ENCODE measurements around the gene DAB1.
"Not testable (repeated sequence)": the region's sequence is repeated elsewhere in the genome, so short reads cannot be mapped to it uniquely, and the experiment has no call there.

Gene DAB1

DNA sequence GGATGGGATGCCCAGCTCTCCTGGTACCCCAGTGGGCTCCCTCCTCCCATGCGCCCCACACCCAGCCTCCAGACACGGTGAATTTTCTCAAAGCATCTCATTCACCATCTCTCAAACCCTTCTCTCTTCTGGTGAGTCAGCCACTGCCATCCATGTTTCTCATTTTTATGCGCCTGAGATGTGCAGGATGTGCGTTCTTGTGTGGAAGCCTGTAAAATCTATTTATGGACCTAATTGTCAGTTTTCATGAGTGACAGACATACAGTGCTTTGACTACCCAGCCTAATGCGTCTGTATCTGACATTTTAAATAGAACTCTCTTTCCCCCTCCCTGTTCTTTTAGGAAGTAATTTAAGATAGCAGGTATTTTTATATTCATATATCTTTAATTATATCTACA is 158.8 kb downstream of the DAB1 start:
- DNase-seq: no peak

DNA sequence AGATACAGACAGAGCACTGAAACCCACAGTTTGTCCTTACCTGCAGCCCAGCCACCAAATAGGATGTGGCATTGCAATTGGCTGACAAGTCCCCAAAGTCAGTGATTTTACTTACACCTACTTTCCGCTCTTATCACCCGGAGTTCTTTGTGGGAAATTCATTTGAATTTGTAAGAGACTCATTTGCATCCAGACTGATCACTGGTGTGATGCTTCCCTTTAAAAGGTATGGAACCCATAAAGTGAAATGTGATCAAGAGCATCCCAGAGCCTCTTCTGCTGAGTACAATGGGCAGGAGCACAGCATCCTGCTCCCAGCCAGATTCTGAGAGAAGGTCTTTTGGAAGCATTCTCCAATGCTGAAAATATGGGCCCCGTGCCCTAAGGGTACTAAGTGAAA is 161.4 kb downstream of the DAB1 start:
- DNase-seq: no peak

DNA sequence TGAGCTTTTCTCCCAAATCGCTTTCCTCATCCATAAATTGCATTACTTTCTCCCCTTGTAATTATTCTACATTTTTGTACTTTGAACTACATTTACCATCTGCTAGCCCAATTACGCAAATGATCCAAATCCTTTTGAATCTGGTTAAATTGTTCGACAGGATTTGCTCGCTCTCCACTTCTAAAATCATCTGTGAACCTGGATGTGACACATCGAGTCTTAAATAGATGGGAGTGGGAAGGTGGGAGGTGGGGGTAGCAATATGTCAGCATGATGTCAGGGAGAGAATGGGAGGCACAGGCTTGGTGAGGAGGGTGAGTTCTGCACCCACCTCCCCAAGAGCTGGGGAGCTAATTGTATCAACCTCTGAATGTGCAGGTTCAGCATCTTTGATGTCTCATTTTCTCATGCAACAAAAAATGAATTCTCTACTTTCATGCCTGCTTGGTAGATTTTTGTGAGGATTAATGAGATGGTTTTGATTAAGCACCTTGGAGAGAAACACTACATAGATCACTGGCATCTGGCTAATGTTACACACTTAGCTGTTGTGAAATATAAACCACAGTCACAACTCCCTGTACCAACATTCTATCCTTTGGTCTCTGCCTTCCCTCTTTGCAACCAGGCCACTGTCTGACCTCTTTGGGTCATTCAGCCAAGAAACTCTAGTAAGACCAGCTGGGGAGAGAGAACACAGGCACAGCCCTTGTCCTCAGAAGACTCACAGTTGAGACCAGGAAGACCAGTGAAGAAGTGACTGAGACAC is 165.1 kb downstream of the DAB1 start:
- DNase-seq: no peak

DNA sequence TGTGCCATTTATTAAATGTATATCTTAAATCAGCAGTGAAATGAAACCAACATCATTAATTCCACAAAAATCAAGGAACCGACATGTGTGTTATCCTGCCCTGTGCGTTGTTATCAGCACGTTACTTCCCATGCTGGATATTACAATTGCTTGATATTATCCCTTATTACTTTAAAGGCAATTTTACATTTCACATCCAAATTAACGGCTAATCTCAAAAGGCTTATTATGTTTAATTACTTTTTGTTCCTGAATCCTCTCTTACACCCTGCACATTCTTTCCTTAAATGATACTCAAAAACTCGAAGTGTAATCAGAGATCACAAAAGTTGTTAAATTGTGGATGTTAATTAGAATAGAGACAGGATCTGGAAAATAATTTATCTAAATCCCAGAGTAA is 167.9 kb downstream of the DAB1 start:
- no peak for DNase-seq

DNA sequence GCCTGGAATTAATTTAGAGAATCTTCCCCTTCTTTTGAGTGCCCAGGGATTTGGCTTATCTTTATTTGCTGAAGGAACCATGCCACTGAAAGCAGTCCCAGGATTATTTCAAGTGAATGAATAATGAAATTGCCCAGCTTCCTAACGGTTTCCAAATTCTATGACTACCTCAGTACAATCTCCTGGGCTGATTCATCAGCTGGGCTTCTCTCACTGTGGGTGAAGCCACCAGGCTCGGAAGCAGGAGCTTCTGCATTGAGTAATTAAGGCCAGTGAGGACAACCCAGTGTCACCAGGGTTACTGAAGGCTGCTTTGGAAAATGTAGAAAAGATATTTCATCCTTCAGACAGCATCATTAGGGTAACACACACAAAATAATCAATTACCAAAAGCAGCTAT is 169.8 kb downstream of the DAB1 start:
- DNase-seq: no peak

DNA sequence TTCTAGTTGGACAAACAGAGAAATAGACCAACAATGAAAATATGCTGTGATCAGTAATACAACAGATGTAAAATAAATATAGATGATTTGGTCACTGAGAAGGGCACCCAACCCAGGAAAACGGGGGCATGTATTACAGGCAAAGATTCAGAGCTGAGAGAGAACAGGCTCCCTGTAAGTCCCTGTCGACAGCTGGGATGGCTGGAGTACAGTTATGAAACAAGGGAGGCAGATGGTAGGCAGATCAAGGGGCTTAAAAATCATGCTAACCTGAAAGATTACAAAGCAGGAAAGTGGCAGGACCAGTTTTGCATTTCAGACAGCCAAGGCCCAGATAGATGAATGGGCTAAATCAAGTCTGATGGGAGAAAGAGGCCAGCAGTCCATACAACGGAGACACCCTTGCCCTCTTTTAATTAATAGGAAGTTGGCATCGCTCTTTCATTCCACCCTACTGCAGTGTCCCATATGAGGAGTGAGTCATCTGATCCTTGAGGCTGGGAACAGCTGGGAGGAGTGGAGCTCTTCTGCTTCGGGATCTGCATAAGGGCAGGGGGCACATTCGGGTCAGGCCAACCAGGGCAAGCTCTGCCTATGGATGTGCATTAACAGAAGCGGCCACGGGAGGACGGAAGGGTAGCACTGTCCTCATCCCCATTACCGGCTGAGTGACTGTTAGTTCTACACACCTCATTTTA is 171.1 kb downstream of the DAB1 start:
- DNase-seq: no peak

DNA sequence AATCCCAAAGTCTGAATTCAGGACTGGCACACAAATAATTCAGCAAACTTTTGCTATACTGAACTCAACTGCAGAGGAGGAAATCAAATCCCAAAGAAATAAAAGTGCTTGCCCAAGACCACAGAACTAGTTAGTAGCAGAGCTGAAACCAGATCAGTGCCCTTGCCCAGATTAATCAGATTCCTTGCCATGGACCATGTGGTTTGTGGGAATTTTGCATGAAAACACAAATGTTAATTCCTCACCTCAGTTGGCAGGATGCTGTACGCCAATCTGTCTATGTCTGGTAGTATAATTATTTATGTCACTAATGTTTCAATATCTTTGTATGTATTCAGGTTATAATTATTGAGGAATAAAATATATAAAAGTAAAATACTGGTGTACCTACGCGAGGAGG is 173.8 kb downstream of the DAB1 start:
- no peak for DNase-seq

DNA sequence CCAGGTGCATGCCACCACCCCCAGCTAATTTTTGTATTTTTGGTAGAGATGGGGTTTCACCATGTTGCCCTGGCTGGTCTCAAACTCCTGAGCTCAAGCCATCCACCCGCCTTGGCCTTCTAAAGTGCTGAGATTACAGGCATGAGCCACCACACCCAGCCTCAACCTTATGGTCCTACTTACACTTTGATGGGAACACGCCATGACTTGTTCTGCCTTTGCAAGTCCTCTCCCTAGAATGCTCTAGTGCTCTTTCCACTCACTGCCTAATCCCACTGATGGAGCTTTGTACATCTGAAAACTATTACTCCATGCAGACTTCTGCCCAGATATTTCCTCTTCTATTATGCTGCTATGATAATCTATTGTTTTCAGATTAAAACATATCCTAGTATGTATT is 174.3 kb downstream of the DAB1 start:
- no peak for DNase-seq

DNA sequence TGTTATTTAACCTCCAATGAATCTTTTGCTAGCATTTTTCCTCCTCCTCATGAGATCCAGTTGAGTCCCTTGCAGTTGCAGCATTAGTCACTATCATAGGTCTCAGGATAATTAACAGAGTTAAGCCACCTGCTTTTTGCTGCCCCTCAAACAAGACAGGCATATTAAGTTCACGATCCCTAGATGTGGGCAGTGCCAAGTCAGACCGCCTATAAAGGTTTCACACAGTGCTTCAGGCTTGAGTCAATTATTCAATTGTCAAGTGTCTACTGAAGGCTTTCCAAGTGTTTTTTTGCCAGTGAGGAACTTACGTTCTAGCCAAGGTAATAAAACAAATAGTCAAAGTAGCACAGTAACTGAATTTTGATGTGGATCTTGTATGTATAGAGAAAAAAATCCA is 175.0 kb downstream of the DAB1 start:
- no peak for DNase-seq

DNA sequence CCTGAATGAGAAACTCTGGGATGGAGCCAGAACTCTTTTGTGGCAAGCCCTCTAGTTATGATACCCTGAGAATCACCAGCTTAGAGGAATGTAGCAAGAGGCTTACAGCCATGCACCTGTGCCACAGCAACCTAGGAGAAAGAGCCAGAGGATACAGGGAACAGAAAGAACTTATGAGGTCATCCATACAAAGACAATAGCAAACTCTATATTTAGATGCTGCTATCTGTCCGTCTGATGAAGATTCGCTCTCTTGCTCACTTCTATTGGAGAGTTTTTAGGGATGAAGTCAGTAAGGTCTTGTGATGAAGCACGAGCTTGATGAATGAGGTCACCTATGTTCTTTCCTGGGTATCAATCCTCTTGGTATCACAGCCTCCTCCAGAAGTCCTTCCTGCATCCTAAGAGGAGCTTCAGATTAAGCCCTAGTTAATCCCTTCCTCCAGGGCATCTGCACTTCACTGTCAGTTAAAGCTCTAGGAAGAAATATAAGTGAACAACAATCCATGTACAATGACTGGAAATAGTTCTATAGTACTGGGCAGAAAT is 185.6 kb downstream of the DAB1 start:
- no peak for DNase-seq

DNA sequence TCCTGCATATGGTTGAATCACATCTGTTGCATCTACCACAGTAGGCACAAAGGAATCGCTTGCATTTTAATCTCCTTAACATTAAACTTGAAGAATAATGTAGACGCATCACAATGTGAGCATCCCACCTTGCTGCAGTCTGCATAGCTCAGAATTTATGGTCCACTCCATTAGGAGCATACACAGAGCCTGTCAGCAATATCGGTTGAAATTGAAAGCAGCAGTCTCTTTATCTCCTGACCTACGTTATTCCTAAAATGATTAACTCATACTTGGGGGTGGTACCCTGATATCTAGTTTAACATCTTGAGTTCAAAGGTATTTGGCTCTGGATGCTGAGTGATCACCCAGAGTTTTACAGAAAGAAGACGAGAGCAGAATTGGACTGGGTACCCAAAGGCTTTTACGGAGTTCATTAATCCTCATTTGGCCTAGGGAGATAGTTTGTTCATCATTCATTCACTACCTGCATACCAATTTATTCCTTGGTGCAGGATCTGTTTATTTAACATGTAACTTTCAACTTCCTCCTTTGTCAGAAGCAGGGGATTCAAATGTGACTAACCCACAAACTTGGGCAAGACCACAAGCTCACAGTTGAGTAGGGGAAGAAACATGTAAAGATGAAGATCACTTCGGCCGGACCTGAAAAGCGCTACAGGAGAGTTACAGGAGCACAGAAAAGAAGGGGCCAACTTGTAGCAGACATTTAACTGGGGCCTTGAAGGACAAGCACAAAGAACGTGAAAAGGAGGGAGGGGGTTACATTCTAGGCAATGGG is 187.9 kb downstream of the DAB1 start:
- DNase-seq: no peak

DNA sequence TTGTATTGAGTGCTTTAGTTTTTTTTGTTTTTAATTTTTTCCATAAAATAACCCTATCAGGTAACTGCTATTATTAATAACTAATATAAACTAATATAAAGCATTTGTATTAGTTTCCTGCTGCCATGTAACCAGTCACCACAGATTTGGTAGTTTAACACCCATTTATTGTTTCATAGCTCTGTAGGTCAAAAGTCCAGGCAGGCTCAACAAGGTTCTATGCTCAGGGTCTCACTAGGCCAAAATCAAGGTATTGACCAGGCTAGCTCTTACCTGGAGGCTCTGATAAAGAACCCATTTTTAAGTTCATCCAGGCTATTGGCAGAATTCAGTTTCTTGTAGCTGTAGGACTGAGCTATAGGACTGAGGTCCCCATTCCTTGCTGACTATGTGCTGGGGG is 189.4 kb downstream of the DAB1 start:
- no peak for DNase-seq

DNA sequence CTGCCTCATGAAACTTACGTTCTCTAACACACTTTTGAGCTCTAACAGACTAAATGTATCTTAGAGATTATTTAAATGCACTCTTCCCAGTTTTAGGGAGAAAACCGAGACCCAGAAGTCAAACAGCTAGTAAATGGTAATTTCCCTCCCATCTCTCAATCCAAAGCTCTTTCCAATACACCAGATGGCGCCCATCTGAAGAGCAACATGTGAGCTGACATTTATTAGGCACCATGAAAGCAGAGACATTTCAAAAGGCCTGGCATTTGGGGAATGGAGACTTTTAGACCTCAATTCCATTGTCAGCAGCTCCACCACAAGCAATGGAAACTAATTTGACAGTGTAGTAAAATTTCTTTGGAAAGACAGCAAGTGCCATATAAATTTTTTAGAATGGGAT is 191.4 kb downstream of the DAB1 start:
- no peak for DNase-seq

DNA sequence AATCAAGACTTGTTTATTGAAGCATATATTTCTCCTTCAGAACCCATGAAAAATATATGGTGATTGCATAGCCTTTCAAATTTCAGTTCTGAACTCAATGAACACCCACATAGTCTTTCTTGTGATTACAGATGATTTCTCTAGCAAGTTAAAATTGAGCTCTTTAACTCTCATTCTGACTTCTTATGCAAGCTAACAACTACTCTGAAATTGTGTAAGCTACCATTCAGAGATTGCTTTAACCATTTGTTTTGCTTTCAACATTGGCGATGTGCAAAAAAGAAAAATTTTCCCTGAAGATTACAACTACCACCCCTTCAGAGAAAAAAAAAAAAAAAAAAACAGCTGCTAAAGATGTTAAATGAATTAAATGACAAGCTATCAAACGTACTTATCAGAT is 193.9 kb downstream of the DAB1 start:
- no peak for DNase-seq

DNA sequence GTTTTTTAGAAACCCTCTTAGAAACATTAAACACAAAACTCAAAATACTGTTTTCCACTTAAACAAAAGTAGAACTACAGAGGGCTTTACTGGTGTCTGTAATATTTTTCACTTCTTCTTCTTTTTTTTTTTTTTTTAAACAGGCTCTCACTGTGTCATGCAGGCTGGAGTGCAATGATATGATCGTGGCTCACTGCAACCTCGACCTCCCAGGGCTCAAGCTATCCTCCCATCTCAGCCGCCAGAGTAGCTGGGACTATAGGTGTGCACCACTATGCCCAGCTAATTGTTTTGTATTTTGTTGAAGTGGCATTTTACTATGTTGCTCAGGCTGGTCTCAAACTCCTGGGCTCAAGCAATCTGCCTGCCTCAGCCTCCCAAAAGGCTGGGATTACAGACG is 194.8 kb downstream of the DAB1 start:
- DNase-seq: no peak

DNA sequence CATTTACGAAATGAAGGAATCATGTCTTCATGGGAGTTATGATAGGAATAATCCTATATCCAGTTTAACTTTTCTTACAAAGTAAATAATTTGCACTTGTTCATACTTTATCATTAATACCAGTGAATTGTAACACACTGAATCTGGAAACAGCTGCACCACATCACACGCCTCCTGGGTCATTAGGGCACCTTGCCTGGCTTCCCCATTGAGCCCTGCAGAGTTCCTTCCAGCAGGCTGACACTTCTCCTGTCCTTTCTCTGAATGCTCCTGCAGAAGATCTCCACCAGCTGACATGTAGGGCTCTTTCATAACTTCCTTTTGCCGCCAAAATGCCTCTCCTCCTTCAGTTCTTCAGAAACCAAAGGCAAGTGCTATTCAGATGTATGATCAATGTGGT is 201.1 kb downstream of the DAB1 start:
- DNase-seq: no peak

DNA sequence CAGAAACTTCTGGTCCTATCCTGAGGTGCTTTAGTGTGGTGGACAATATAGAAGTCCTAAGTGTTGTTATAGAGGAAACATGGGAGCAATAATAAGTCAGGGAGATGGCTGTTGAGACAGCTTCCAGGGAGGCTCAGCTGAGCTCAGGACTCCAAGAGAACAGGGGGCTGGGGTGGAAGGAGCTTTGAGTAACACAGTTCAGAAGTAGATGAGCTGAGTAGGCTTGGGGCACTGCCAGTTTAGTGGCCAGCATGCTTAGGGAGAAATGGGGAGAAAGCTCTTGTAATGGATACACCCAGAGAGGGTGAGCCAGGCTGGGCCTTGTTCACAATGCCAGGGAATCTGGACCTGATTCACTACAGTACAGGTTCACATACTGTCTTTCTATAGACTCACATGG is 201.6 kb downstream of the DAB1 start:
- DNase-seq: no peak

DNA sequence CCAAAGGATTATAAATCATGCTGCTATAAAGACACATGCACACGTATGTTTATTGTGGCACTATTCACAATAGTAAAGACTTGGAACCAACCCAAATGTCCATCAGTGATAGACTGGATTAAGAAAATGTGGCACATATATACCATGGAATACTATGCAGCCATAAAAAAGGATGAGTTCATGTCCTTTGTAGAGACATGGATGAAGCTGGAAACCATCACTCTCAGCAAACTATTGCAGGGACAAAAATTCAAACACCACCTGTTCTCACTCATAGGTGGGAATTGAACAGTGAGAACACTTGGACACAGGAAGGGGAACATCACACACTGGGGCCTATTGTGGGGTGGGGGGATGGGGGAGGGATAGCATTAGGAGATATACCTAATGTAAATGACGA is 203.0 kb downstream of the DAB1 start:
- DNase-seq: not testable (repeated sequence)

DNA sequence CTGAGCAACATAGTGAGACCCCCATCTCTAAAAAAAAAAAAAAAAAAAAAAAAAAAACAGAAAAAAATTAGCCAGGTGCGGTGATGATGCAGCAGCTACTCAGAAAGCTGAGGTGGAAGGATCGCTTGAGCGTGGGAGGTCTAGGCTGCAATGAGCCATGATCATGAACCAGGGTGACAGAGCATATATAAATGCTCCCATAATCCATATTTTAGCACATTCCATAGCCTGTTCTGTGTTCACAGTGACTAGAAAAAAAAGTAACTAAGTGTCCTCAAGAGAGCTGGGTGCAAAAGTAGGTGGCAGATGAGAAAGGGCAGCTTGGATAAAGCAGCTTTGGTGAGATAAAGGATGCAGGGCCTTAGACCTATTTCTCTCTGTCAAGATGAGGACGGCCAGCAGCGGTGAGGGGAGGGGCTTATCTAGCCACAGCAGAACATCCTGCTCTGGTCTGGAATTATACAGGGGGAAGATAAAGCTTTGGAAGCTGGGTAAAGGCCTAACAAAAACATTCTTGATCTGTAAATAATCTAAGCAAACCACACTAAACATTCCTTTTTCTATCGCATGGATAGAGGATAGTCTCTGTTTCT is 205.3 kb downstream of the DAB1 start:
- no peak for DNase-seq

DNA sequence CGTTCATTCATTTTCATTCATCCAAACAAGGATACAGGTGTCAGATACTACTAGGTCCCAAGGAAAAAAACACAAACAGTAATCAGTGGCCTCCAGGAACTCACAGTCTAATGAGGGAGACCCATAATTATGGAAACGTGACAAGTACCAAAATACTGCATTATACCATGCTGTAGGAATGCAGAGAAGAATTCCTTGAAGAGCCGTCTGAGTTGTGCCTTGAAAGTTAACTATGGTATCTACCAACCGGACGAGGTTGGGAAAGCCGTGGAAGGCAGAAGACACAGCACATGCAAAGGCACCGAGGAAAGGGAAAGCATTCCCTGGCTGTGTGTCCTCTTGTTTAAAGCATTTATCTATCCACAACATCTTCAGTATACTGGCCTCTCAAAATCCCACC is 206.0 kb downstream of the DAB1 start:
- no peak for DNase-seq

DNA sequence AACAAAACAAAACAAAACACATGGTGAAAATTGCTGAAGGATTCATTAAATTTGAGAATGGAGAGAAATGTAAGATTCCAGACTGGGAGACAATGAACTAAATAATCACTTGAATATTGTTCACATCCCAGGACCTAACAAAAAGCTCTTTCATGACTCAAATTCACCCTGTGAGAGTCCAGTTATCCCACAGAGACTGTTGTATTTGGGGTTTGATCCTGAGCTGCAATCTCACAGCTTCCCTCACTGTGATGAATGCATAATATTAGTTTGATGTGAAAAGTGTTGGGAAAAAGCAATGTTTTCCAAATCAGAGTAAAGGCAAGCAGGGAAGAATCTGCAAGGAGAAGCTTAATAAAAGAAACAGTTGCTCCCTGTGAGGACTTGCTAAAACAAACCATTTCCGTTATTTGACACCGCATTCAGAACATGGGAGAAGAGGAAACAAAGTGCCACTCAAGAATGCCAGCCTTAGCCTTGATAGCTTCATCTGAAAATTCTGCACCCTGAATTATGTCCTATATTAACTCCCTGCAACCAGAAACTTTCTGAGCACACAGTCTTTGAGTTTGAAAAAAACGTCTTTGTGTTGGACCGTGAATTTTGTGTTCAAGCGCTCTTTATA is 208.8 kb downstream of the DAB1 start:
- no peak for DNase-seq

DNA sequence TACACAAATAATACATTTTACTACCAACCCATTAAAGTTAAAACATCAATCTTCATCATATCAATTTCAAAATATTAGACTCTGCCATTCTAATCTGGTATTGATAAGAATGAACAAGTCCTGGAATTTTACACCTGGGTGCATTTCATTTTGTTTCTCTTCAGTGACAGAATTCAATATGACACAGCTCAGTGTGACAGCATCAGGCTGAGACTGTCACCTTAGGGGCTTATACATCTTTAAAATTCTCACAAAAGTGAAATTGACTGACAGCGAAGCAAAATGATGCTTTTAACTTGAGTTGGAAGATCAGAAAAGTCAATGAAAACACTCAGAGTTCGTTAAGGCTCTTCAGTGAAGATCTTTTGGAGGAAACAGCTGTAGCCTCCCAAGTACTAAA is 213.0 kb downstream of the DAB1 start:
- no peak for DNase-seq

DNA sequence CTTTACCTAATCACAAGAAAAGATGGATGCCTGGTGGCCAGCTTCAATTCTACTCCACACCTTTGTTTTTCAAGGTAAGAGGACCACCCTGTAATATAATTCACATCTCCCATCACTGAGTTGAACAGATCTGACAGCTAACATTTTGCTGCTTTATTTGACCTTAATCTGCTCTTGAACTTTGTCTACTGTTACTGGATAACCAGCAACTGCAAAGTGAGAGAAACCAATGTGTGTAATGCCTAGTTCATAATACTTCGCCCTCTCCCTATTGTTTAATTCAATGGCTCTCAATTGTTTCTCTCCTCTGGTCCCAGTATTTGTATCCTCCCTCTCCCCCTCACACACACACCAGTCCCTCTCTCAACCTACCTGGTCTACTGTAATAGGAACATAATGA is 214.4 kb downstream of the DAB1 start:
- no peak for DNase-seq
